PC-3 (cell line): ENCODE results near the gene SPRED2. TPM values are rescaled to one million over a fixed set of nuclear protein-coding genes. Genes with fewer than 3 reads are reported as not detected.
"Not testable (repeated sequence)": the region's sequence is repeated elsewhere in the genome, so short reads cannot be mapped to it uniquely, and the experiment has no call there.

ENCODE experiments used
- ATAC-seq: fragments of 200-7000 bp; cut with Tn5 transposase; 2 replicates; pipeline ENCODE4 v1.9.1; 2020; ENCODE audit warnings: mild to moderate bottlenecking, moderate library complexity
- BruUV-seq: library from RNA; stranded (reverse); fragments of 400-500 nt; replicated peaks from 2 replicates; lab custom pipeline; 2021; lab: Mats Ljungman, UMichigan
- CTCF ChIA-PET: fragments of 300-600 bp; sonication (Branson Sonifier 250); formaldehyde crosslinking; loops from one replicate; lab custom pipeline; 2022; ENCODE audit warnings: antibody characterized with exemption; lab: Charles Lee
- POLR2A ChIA-PET: fragments of 300-600 bp; sonication (Branson Sonifier 250); formaldehyde crosslinking; loops from one replicate; lab custom pipeline; 2022; ENCODE audit warnings: antibody characterized with exemption; ENCODE audit not compliant: unreplicated experiment; lab: Charles Lee
- DNase-seq: peaks from one replicate; pipeline ENCODE4 v3.0.0-alpha.2; 2015
- H2AFZ ChIP-seq: fragments of 300-600 bp; sonication (generic); 2 replicates; pipeline ENCODE4 v1.6.0; 2016; ENCODE audit warnings: antibody characterized with exemption, low read length
- H3F3A ChIP-seq: fragments of 300-600 bp; sonication (generic); one replicate; pipeline ENCODE4 v1.6.0; 2017; ENCODE audit warnings: antibody characterized with exemption, low read length, control low read depth, mild to moderate bottlenecking; ENCODE audit not compliant: unreplicated experiment
- H3K27ac ChIP-seq: fragments of 300-600 bp; sonication (generic); 2 replicates; pipeline ENCODE4 v1.5.1; 2016; ENCODE audit warnings: mild to moderate bottlenecking, low read length
- H3K27me3 ChIP-seq: fragments of 300-600 bp; sonication (generic); 2 replicates; pipeline ENCODE4 v1.6.1; 2016; ENCODE audit warnings: low read length, mixed read lengths
- H3K36me3 ChIP-seq: fragments of 300-600 bp; sonication (generic); 2 replicates; pipeline ENCODE4 v1.6.1; 2016; ENCODE audit warnings: low read depth, mixed run types, low read length, mixed read lengths
- H3K4me1 ChIP-seq: fragments of 300-600 bp; sonication (generic); 2 replicates; pipeline ENCODE4 v1.5.1; 2016; ENCODE audit warnings: low read length; ENCODE audit not compliant: insufficient read depth
- H3K4me2 ChIP-seq: fragments of 300-600 bp; sonication (generic); 2 replicates; pipeline ENCODE4 v1.6.0; 2016; ENCODE audit warnings: low read length
- H3K4me3 ChIP-seq: fragments of 300-600 bp; sonication (generic); 2 replicates; pipeline ENCODE4 v1.5.1; 2016; ENCODE audit warnings: mild to moderate bottlenecking, low read length, mixed read lengths
- H3K79me2 ChIP-seq: fragments of 300-600 bp; sonication (generic); 2 replicates; pipeline ENCODE4 v1.6.1; 2017; ENCODE audit warnings: low read length, mixed read lengths
- H3K9ac ChIP-seq: fragments of 300-600 bp; sonication (generic); 2 replicates; pipeline ENCODE4 v1.6.0; 2016; ENCODE audit warnings: mild to moderate bottlenecking, low read length
- H3K9me2 ChIP-seq: fragments of 300-600 bp; sonication (generic); replicated peaks from 2 replicates; pipeline ENCODE4 v1.6.1; 2016; ENCODE audit warnings: mixed run types, low read length, mixed read lengths
- H3K9me3 ChIP-seq: fragments of 300-600 bp; sonication (generic); 2 replicates; pipeline ENCODE4 v1.6.1; 2016; ENCODE audit warnings: low read length, mixed read lengths
- H4K20me1 ChIP-seq: fragments of 300-600 bp; sonication (generic); 2 replicates; pipeline ENCODE4 v1.6.1; 2016; ENCODE audit warnings: low read length, mixed read lengths
- EZH2 ChIP-seq: fragments of 300-600 bp; sonication (generic); IDR thresholded peaks from one replicate; pipeline ENCODE4 v1.6.1; 2017; ENCODE audit warnings: antibody characterized with exemption, mild to moderate bottlenecking, low read length; ENCODE audit not compliant: unreplicated experiment
- EZH2phosphoT487 ChIP-seq: fragments of 300-600 bp; sonication (generic); IDR thresholded peaks from 2 replicates; pipeline ENCODE4 v1.6.1; 2018; ENCODE audit warnings: mild to moderate bottlenecking, antibody characterized with exemption, low read length, borderline replicate concordance
- intact Hi-C: fragments of 100-400 bp; cut with micrococcal nuclease; formaldehyde crosslinking; loops from 2 replicates; pipeline ENCODE4 v1.9.0; 2023
- total RNA-seq: library from RNA; depleted of rRNA; stranded (reverse); fragments of >200 nt; gene quantifications from 2 replicates; pipeline ENCODE4 v1.2.3, GENCODE V29; 2014
- TF ChIP-seq, protein P1 (sequence below): fragments of 300-600 bp; sonication (generic); conservative IDR thresholded peaks from 2 replicates; pipeline ENCODE4 v1.5.1; 2017; ENCODE audit warnings: antibody characterized with exemption, low read depth, mild to moderate bottlenecking, low read length

Gene SPRED2
- total RNA-seq, 1 experiment from 2014 or later, result 16.2 TPM

DNA sequence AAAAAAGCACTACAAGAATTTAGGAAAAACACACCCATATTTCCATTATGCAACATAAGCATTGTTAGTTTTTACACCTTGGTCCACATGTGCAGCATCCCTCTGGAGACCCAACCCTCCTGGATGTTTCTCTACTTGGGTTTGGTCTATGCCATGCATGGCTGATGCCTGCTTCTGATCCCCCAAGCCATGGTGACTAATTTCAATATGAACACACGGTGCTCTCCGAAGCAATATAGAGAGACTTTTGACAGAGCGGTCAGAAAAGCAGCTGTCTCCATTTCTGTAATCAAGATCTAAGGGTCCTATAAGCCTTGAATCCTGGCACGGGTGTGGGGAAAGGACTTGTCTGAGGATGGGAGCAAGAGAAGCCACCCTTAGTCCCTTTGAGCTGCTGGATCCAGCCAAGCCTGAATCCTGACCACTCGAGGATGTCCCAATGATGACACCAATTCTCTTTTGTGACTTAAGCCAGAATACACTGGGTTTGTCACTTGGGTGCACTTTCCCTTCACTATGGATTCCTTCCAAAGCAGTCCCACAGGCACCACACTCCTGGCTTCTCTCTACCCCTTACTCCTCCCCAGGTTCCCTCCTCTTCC is 113.2 kb downstream of the SPRED2 start:
- TF ChIP-seq, protein P1, sequence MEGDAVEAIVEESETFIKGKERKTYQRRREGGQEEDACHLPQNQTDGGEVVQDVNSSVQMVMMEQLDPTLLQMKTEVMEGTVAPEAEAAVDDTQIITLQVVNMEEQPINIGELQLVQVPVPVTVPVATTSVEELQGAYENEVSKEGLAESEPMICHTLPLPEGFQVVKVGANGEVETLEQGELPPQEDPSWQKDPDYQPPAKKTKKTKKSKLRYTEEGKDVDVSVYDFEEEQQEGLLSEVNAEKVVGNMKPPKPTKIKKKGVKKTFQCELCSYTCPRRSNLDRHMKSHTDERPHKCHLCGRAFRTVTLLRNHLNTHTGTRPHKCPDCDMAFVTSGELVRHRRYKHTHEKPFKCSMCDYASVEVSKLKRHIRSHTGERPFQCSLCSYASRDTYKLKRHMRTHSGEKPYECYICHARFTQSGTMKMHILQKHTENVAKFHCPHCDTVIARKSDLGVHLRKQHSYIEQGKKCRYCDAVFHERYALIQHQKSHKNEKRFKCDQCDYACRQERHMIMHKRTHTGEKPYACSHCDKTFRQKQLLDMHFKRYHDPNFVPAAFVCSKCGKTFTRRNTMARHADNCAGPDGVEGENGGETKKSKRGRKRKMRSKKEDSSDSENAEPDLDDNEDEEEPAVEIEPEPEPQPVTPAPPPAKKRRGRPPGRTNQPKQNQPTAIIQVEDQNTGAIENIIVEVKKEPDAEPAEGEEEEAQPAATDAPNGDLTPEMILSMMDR, result no peak
- TF ChIP-seq EZH2phosphoT487, result no peak
- TF ChIP-seq EZH2, result no peak
- ATAC-seq, result no peak
- Histone ChIP-seq H3K27me3 (no peaks in the 10 kb centered on the region), H3F3A (peaks cover 15% of the 10 kb centered on the region), H4K20me1 (no peaks in the 10 kb centered on the region), H3K36me3 (peaks cover 6% of the 10 kb centered on the region; the same call in 1 of the 2 replicates), H3K4me2 (peak overlapping the region; percentile 78), H3K9me3 (no peaks in the 10 kb centered on the region), H3K4me3 (peak overlapping the region; percentile 25; the same call in 1 of the 2 replicates), H3K4me1 (peaks cover 83% of the 10 kb centered on the region), H3K9me2 (no peaks in the 10 kb centered on the region), H3K9ac (peak overlapping the region; percentile 71), H2AFZ (no peak overlapping the region), H3K27ac (peak overlapping the region; percentile 93), H3K79me2 (peaks cover 19% of the 10 kb centered on the region)
- BruUV-seq, result no TSS peak
- ChIA-PET CTCF (interaction anchor here (0.6 to 1.9 kb wide), 4 partner anchors 48 to 102 kb away, joined by 3 to 6 read pairs (median 4); no protein-coding TSS in a partner anchor), POLR2A (interaction anchor here (0.9 kb wide), 1 partner anchor 49 kb away, joined by 3 read pairs; no protein-coding TSS in a partner anchor)
- DNase-seq, result no peak
- intact Hi-C loops, result no loop called here

DNA sequence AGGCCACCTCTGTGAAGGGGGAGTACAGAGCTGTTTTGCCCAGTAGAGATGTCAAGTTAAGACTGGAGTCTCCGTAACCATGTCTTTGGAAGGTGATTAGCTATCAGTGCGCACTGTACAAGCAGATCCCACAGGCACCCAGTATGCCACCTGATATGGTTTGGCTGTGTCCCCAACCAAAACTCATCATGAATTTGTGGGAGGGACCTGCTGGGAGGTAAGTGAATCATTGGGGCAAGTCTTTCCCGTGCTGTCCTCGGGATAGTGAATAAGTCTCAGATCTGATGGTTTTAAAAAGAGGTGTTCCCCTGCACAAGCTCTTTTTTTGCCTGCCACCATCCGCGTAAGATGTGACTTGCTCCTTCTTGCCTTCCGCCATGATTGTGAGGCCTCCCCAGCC is 114.6 kb downstream of the SPRED2 start:
- peaks cover 73% of the 10 kb centered on the region for H3K4me1 ChIP-seq
- BruUV-seq, result no TSS peak
- no peaks in the 10 kb centered on the region for H3K9me2 ChIP-seq
- peaks cover 12% of the 10 kb centered on the region; the same call in 1 of the 2 replicates for H3K36me3 ChIP-seq
- no peak overlapping the region for H3K9ac ChIP-seq
- ChIA-PET CTCF (no interaction called here), POLR2A (no interaction called here)
- H3K4me2 ChIP-seq, result no peak overlapping the region
- no peaks in the 10 kb centered on the region for H3K27me3 ChIP-seq
- no peak overlapping the region for H2AFZ ChIP-seq
- H3F3A ChIP-seq, result peaks cover 15% of the 10 kb centered on the region
- no peaks in the 10 kb centered on the region for H4K20me1 ChIP-seq
- DNase-seq (peak; percentile 56), ATAC-seq (no peak)
- TF ChIP-seq EZH2 (no peak), EZH2phosphoT487 (no peak)
- TF ChIP-seq, protein P1, result no peak
- H3K4me3 ChIP-seq, result no peak overlapping the region
- intact Hi-C loops, result no loop called here
- H3K9me3 ChIP-seq, result no peaks in the 10 kb centered on the region
- 0 out of 2 replicates have a peak overlapping the region, but pooled peaks have one; percentile 18 for H3K27ac ChIP-seq
- H3K79me2 ChIP-seq, result peaks cover 19% of the 10 kb centered on the region

DNA sequence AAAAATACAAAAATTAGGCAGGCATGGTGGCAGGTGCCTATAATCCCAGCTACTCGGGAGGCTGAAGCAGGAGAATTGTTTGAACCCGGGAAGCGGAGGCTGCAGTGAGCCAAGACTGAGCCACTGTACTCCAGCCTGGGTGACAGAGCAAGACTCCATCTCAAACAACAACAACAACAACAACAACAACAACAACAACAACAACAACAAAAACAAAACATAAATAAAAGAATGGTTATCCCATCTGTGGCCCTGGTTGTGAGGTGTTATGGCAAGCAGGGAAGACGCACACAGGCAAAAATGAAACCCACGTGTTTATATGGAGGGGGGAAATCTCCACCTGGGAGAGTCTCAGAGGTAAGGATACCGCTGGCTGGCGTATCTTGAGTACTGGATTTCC is 115.0 kb downstream of the SPRED2 start:
- H3K4me3 ChIP-seq, H3K27me3 ChIP-seq, POLR2A ChIA-PET, BruUV-seq, H4K20me1 ChIP-seq, ATAC-seq, H3K4me2 ChIP-seq, H2AFZ ChIP-seq, H3K9ac ChIP-seq, H3K9me3 ChIP-seq, intact Hi-C loops, H3K27ac ChIP-seq, CTCF ChIA-PET, H3K9me2 ChIP-seq, DNase-seq: not testable (repeated sequence)
- Histone ChIP-seq H3F3A (peaks cover 15% of the 10 kb centered on the region), H3K4me1 (peaks cover 68% of the 10 kb centered on the region), H3K36me3 (peaks cover 17% of the 10 kb centered on the region; the same call in 1 of the 2 replicates), H3K79me2 (peaks cover 19% of the 10 kb centered on the region)
